IPS-18a (cell line): ENCODE data around the gene COPS6.
A peak's percentile ranks its signal among the peaks of the same experiment; 100 is the strongest.

Experiments
- H3K27ac ChIP-seq: one replicate; pipeline ENCODE4 v1.5.1; 2013; ENCODE audit warnings: low read length
- H3K27me3 ChIP-seq: one replicate; pipeline ENCODE4 v1.6.1; 2013; ENCODE audit warnings: mild to moderate bottlenecking, low read length; ENCODE audit not compliant: control insufficient read depth, insufficient read depth
- H3K36me3 ChIP-seq: one replicate; pipeline ENCODE4 v1.6.1; 2013; ENCODE audit warnings: low read depth, low read length; ENCODE audit not compliant: control insufficient read depth
- H3K4me1 ChIP-seq: one replicate; pipeline ENCODE4 v1.6.1; 2013; ENCODE audit warnings: low read depth, low read length; ENCODE audit not compliant: control insufficient read depth
- H3K4me3 ChIP-seq: one replicate; pipeline ENCODE4 v1.5.1; 2013; ENCODE audit warnings: low read length
- H3K9ac ChIP-seq: one replicate; pipeline ENCODE4 v1.6.1; 2013; ENCODE audit warnings: mild to moderate bottlenecking, low read length, moderate library complexity
- H3K9me3 ChIP-seq: one replicate; pipeline ENCODE4 v1.6.1; 2013; ENCODE audit warnings: low read depth, low read length; ENCODE audit not compliant: control insufficient read depth

COPS6 gene

GRCh38 chr7:100088621-100089457 lies at the start of gene COPS6:
Gene COPS6, plus strand, starts transcription at chr7:100088969. Its CDS starts 22 bp downstream, at chr7:100088991.
- H3K9me3 ChIP-seq: no peaks in the 10 kb centered on the region
- peak within 1 kb of the TSS; percentile 80 for H3K4me3 ChIP-seq
- H3K27ac ChIP-seq: peak within 1 kb of the TSS; percentile 62
- peaks cover 33% of the 10 kb centered on the region for H3K36me3 ChIP-seq
- H3K27me3 ChIP-seq: no peaks in the 10 kb centered on the region
- H3K9ac ChIP-seq: peak within 1 kb of the TSS; percentile 88
- no peaks in the 10 kb centered on the region for H3K4me1 ChIP-seq

DNA sequence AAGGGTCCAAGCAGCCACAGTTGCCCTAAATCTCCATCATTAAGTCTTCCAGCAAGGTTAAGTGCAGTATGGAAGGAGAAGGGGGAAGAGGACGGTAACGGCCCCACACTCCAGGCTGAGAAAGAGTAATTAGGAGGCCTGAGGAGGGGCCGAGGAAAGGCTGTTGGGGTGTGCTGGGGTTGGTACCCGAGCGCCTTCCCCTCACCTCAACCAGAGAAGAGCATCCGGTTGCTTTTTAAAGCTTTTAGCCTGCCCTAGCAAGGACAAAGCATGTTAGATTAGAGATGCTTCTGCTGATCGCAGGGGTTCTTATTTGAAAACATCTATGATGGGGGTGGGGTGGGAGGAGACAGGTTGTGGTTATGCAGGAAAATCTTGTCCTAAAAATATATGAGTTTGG lies 48.2 kb upstream of the COPS6 start:
- H3K27ac ChIP-seq: no peak overlapping the region
- H3K9ac ChIP-seq: no peak overlapping the region
- H3K9me3 ChIP-seq: peaks cover 3% of the 10 kb centered on the region
- H3K36me3 ChIP-seq: peaks cover 13% of the 10 kb centered on the region
- no peaks in the 10 kb centered on the region for H3K27me3 ChIP-seq
- H3K4me1 ChIP-seq: no peaks in the 10 kb centered on the region
- no peak overlapping the region for H3K4me3 ChIP-seq

DNA sequence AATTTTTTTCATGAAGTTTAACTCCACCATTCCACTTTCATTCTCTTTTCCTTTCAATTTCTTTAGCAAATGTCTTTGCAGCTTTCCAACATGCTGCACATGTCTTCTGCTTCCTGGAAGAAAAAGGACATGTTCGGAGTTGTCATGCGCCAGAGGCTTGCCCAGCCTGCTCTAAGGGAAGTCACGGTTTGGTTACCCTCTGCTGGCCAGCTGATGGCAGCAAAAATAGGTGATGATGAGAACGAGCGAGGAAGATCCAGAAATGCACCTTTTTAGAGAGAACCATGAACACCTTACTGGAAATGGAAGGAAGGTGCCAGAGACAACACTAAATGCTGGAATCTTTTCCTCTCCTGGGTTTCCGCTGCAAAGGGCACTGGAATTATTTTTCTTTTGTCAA lies 44.1 kb upstream of the COPS6 start:
- no peak overlapping the region for H3K27ac ChIP-seq
- H3K4me3 ChIP-seq: no peak overlapping the region

DNA sequence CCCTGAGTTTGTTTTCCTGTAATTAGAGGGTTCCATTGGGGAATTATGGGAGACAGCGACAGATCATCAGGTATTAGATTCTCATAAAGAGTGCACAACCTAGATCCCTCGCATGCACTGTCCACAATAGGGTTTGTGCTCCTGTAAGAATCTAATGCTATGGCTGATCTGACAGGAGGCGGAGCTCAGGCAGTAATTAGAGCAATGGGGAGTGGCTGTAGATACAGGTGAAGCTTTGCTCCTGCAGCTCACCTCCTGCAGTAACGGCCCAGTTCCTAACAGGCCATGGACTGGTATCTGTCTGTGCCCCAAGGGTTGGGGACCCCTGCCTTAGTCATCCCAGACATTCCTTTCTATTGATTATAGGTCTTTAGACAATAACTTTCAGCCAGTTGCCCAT lies 40.1 kb upstream of the COPS6 start:
- Histone ChIP-seq H3K4me1 (peaks cover 5% of the 10 kb centered on the region), H3K27ac (no peak overlapping the region), H3K27me3 (no peaks in the 10 kb centered on the region), H3K36me3 (no peaks in the 10 kb centered on the region), H3K4me3 (no peak overlapping the region), H3K9ac (no peak overlapping the region), H3K9me3 (no peaks in the 10 kb centered on the region)

More for the DNA sequence above, 44.1 kb upstream of the COPS6 start:
- Histone ChIP-seq H3K36me3 (no peaks in the 10 kb centered on the region), H3K27me3 (no peaks in the 10 kb centered on the region), H3K9ac (no peak overlapping the region), H3K9me3 (peaks cover 3% of the 10 kb centered on the region), H3K4me1 (peaks cover 5% of the 10 kb centered on the region)

GRCh38 chr7:100049441-100050291 lies 39.1 kb upstream of the COPS6 start, which contains the start of gene ZSCAN21:
Gene ZSCAN21, plus strand, starts transcription at chr7:100049774. Its CDS starts 7,233 bp downstream, at chr7:100057007.
- no peaks in the 10 kb centered on the region for H3K36me3 ChIP-seq
- H3K9ac ChIP-seq: peak within 1 kb of the TSS; percentile 89
- H3K4me1 ChIP-seq: peaks cover 5% of the 10 kb centered on the region
- no peaks in the 10 kb centered on the region for H3K27me3 ChIP-seq
- peak within 1 kb of the TSS; percentile 90 for H3K27ac ChIP-seq
- no peaks in the 10 kb centered on the region for H3K9me3 ChIP-seq
- H3K4me3 ChIP-seq: peak within 1 kb of the TSS; percentile 99

DNA sequence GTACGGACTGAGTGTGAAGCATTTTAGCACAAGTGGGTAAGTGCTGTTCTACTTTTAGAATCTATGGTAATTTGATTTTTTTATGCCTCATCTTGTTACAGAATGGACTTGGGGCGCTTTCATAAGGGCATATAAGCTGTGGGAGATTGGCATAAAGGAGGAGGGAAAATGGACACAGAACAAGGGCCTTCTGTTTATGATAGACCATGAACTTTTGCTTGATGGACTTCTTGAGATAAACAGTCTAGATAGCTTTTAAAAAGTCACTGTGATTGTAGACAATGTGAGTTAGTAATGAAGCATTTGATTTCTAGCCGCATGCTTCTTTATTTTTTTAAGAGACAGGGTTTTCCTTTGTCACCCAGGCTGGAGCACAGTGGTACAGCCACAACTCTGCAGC lies 37.2 kb upstream of the COPS6 start:
- peaks cover under 1% of the 10 kb centered on the region for H3K36me3 ChIP-seq
- H3K27ac ChIP-seq: no peak overlapping the region
- peaks cover 5% of the 10 kb centered on the region for H3K4me1 ChIP-seq
- H3K27me3 ChIP-seq: no peaks in the 10 kb centered on the region
- H3K4me3 ChIP-seq: no peak overlapping the region
- H3K9ac ChIP-seq: no peak overlapping the region
- H3K9me3 ChIP-seq: no peaks in the 10 kb centered on the region

GRCh38 chr7:100053215-100053614 lies 35.6 kb upstream of the COPS6 start:
- Histone ChIP-seq H3K4me3 (no peak overlapping the region), H3K9me3 (no peaks in the 10 kb centered on the region), H3K9ac (no peak overlapping the region), H3K27me3 (no peaks in the 10 kb centered on the region), H3K36me3 (peaks cover 16% of the 10 kb centered on the region), H3K27ac (no peak overlapping the region), H3K4me1 (peaks cover 5% of the 10 kb centered on the region)

- Histone ChIP-seq H3K27ac (no peak overlapping the region), H3K9ac (no peak overlapping the region), H3K4me1 (no peaks in the 10 kb centered on the region), H3K9me3 (no peaks in the 10 kb centered on the region), H3K36me3 (peaks cover 28% of the 10 kb centered on the region), H3K27me3 (no peaks in the 10 kb centered on the region), H3K4me3 (no peak overlapping the region)
Measured at GRCh38 chr7:100057006-100057405, 31.8 kb upstream of the COPS6 start.

GRCh38 chr7:100059251-100059739 lies 29.5 kb upstream of the COPS6 start:
- peaks cover 39% of the 10 kb centered on the region for H3K36me3 ChIP-seq
- no peaks in the 10 kb centered on the region for H3K27me3 ChIP-seq
- H3K9me3 ChIP-seq: no peaks in the 10 kb centered on the region
- H3K27ac ChIP-seq: no peak overlapping the region
- no peaks in the 10 kb centered on the region for H3K4me1 ChIP-seq
- H3K9ac ChIP-seq: no peak overlapping the region
- H3K4me3 ChIP-seq: no peak overlapping the region

DNA sequence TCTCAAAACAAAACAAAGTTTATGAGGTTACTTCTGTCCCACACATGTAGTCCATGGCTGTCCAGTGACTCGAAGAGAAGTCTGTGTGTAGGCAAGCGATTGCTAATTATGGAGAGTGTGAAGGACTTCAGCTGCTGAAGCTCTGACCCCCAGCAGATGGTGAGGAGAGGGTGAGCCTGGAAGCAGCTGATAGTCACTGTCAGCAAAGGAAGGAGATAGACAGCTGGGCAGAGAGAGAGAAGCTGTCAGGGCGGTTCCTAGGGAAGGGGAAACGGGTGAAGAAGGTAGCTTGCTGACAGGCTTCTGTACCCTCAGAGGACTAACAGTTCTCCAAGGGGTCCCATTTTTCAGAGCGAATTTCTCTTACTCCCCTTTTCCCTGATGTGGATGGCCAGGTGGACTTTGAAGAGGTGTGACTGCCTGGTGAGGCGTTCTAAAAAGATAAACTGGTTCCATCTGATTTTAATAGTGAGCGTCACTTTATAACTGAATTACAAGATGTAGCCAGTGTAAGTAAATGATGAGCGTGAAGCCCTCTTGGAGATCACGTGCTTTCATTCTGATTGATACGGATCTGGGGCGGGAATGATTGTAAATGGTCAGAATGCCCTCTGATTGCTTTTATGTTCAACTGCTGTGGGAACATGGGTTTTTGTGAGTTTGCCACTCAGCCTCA lies 27.1 kb upstream of the COPS6 start:
- Histone ChIP-seq H3K4me3 (no peak overlapping the region), H3K9me3 (no peaks in the 10 kb centered on the region), H3K27me3 (no peaks in the 10 kb centered on the region), H3K27ac (no peak overlapping the region), H3K4me1 (no peaks in the 10 kb centered on the region), H3K9ac (no peak overlapping the region), H3K36me3 (peaks cover 49% of the 10 kb centered on the region)

GRCh38 chr7:100063376-100063775 lies 25.4 kb upstream of the COPS6 start:
- H3K9ac ChIP-seq: no peak overlapping the region
- no peaks in the 10 kb centered on the region for H3K27me3 ChIP-seq
- H3K36me3 ChIP-seq: peaks cover 32% of the 10 kb centered on the region
- no peak overlapping the region for H3K4me3 ChIP-seq
- H3K27ac ChIP-seq: no peak overlapping the region
- H3K9me3 ChIP-seq: no peaks in the 10 kb centered on the region
- no peaks in the 10 kb centered on the region for H3K4me1 ChIP-seq
